ENCODE results near the gene MATK.

MATK gene

DNA sequence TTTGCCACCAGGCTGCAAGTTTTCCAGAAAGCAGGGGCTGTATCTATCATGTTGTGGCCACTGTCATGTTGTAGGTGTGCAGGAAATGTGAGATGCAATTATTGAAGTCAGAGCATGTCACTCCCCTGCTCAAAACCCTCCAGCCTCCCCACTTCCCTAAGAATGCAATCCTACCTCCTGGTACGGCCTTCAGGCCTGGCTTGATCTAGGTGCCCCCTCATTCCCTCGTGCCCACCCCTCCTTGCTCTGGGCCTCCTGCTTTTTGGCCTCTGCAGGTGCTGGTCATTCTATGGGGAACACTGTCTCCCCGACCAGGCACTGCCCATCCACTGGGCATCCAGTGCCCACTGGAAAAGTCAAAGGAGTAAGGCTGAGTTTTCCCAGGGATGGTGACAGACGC lies 28.5 kb upstream of the MATK start:
- DNase-seq: no peak

DNA sequence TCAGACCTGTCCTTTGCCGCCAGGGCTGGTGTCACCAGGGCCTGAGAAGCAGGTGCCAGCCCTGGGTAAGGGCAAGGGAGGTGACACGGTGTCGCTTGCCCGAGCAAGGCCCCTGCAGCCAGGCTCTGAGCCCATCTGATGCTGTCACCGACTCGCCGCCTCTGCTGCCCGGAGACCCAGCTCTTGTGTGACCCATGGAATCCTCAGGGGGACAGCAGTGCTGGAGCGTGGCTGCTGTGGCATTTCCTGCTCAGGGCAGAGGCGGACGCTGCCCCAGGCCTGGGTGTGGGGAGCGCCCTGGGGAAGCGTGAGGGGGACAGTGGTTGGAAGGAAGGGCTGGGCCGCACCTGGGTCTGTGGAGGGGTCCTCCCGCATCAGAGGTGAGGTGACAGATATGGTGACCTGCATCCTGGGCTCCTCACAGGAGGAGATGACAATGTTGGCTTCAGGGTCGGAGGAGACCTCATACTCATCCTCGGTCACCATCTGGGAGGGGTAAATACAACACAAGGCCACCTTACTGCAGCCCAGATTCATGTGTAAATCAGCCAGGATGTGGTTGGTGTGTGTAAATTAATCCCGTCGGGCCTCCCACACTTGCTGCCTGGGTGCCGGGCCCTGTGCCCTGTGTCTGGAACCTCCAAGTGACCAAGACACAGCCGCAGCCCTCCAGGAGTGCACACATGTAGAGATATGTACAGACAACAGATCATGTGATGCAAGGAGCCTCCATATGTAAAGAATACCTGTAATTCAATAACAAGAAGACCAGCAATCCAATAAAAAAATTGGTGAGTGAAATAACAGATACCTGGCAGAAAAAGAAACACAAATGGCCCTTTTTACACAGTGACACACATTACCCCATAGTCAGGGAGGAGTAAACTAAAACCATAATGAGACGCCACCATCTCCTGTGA lies 27.6 kb upstream of the MATK start:
- no peak for DNase-seq

DNA sequence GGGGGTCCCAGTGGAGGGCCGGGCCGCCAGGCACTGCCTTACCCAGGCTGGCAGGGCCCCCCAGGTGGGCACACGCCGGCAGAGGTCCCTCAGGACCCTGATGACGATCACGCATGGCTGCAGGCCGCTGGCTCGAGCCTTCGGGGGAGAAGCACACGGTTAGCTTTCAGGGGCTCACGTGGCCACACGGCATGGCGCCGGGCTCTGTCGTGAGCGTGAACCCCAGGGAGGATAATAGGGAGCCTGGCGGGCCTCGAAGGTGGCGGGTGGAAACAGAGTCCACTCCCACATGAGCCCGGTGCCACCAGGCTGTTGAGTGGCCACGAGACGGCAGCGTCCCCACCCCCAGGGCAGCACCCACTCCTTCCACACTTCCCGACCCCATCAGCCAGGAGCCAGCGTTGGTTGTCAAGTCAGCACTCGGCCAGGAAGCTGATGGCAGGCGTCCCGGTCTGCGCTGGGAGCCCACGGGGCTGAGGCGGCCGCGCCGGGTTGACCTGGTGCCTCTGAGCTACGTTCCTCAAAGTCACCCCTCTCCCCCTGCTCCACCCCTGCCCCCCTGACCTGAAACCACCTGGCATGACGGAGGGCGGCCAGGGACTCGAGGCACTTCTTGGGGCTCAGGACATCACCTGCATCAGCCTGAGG lies 24.7 kb upstream of the MATK start:
- no peak for DNase-seq

DNA sequence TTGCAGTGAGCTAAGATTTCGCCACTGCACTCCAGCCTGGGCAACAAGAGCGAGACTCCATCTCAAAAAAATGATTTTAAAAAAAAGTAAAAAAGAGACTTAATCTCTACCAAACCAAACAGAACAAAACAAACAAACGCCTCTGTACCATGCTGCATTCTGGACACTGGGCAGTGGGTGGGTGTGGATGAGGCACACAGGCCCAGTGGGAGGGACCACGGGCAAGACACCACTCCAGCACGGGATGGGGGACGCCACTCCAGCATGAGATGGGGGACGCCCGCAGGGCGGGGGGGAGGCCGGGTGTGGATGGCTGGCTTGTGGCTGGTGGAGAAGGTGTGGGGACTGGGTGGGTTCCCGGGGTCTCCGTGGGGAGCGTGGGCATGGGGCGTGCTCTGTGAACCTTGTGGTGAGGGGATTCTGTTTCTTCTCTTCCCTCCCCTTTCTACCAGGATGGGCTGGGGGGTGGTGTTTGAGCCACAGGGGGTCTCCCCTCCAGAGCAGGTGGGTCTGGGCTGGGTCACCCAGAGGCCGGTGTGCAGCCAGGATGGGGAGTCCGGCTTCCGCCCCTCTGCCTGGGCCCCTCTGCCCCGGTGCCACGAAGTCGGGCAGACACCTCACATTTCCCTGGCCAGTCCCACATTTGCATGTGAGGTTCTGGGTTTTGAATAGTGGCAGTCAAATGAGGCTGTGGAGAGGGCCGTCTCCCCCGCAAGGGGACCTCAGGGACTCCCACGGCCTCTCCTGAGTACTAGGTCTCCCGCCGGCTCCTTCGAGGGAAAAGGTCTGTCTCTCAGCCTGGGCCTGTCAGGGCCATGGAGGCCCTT lies 23.9 kb upstream of the MATK start:
- DNase-seq: no peak

DNA sequence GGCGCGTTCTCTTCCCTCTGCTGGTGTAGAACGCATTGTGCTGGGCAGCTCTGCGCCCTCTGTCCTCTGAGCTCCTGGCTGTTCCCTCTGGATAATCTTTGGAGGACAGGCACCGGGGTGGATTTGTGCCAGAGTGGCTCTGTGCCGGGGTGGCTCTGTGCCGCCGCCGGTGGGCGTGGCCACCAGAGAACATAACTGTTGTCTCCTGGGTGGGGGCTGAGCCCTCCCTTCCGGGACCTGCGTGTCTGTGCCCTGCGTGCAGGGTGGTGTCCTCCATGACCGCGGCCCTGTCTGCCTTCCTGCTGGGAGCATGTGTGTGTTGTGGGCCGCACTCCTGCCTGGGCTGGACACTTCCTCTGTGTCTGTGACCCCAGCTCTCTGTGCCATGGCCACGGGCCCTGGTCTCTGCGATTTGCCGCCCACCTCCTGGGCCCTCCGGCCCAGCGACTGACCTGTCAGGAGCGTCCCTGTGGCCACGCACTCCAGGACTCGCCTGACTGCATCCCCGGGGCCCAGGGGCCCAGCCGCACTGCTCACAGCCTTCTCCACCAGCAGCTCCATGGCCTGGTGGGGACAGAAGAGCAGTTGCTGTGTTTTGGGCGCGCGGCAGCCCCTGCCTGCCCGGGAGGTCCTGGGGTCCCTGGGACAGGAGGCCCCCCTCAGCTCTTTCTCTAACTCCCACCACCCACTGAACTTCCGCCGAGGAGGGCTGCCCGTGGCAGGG lies 22.4 kb upstream of the MATK start:
- DNase-seq: no peak

DNA sequence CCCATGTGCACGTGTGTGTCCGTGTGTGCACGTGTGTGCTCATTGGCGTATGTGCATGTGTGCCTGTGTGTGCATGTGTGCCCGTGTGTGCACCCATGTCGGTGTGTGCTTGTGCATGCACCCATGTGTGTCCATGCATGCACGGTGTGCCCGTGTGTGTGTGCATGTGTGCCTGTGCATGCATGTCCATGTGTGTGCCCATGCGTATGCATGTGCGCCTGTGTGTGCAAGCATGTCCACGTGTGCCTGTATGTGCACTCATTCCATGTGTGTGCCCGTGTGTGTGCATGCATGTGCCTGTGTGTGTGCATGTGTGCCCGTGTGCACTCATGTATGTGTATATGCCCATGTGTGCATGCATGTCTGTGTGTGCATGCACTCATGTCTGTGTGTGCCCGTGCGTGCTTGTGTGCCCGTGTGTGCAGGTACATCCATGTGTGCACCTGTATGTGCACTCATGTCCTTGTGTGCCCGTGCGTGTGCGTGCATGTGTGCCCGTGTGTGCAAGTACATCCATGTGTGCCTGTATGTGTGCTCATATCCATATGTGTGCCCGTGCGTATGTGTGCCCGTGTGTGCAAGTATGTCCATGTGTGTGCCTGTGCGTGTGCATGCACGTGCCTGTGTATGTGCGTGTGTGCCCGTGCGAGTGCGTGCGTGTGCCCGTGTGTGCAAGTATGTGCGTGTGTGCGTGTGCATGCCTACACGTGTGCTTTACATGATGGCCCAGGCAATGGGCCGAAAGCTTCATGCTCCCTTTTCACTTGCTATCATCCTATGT lies 21.6 kb upstream of the MATK start:
- DNase-seq: no peak

DNA sequence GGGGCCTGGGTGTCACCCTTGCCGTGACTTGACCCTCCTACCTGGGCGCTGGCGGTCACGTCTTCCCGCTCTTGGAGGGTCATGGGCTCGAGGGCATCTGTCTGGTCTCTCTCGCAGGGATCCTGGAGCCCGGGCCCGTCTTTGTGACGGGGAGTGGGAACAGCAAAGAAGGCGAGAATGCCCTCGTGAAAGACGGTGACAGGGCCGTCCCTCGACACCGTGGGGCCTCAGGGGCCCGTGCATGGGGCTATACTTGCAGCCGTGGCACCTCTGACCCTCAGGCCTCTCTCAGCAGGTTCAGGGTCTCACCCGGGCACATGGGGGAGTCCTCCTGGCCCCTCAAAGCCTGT lies 20.9 kb upstream of the MATK start:
- no peak for DNase-seq

DNA sequence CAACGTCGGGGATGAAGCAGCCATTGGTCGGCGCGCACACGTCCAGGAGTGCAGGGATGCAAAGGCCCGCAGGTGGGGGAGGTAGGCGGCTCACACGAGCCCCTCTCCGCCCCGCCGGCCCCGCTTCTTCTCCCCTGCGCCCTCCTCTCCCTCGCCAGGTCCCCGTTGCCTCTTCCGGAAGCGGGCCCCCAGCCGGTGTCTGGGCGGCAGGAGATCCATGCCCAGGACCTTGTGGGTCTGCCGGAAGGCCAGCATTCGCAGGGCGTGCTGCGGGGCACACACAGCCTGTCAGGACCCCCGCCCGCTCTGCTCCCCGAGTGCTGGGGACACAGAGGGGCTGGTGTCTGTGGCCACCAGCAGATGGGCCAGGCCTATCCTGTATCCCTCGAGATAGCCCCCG lies 19.7 kb upstream of the MATK start:
- no peak for DNase-seq

DNA sequence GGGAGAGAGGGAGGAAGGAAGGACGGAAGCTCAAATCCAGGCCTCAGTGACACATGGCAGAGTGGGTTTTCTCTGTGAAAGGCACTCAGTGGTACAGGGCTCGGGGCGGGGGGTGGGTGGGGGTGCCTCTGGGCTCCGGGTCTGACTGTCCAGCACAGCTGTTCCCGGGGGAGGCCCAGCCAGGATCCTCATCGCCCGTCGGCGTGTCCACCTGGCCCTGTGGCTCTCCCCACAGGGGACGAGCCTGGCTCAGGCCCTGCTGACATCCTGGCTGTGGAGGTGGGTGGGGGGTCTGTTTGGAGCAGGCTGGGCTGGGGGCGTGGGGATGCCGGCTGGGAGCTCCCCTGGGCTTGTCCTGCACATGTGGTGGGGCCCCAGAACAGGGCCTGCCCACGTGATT lies 18.2 kb upstream of the MATK start:
- DNase-seq: no peak

DNA sequence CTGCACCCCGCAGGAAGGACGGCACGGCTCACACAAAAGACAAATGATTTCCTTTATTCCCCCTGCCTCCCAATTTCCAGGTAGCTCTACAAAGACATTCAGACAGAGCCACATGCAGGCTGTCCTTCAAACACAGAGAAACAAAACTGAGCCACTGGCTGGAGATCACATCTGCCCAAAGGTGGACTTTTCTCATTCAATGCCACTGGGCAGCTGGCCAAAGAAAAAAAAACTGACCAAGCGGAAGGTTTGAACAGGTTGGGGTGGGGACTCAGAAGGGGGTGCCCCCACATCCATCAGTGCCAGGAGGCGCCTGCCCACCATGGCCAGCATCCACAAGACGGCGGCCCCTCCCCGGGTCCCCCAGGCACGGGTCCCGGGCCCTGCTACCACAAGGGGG lies 17.8 kb upstream of the MATK start:
- no peak for DNase-seq

DNA sequence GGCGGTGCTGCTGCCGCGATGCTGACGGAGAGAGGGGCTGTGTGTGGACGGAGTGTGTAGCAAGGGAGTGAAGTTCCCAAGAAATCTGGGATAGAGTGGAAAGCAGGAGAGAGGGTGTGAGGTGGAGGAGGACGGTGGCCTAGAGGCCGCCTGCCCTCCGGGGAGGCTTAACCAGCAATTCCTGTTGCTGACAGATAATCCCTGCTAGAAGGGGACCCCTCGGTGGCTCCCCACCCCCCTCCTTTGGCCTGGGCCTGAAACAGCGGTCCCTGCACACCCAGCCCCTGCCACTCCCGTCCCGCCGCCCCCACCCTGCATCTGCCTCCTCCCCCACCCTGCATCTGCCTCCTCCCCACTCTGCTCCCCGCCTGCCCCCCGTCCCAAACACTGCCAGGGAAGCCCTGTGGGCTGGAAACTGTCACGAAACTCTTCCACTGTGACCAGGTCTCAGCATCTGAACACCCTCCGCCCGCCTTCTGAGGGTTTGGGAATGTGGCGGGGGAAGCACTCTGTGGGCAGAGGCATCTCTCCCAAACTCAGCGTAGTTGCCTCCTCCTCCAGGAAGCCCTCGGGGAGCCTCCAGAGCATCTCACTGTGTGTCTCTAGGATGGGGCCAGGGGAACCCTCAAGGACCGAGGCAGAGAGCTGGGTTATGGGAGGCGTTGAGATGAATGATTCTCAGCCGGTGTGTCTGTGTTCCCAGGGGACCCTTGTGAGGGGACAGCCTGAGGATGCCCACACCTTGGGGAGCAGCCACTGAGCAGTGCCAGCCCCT lies 17.1 kb upstream of the MATK start:
- no peak for DNase-seq

DNA sequence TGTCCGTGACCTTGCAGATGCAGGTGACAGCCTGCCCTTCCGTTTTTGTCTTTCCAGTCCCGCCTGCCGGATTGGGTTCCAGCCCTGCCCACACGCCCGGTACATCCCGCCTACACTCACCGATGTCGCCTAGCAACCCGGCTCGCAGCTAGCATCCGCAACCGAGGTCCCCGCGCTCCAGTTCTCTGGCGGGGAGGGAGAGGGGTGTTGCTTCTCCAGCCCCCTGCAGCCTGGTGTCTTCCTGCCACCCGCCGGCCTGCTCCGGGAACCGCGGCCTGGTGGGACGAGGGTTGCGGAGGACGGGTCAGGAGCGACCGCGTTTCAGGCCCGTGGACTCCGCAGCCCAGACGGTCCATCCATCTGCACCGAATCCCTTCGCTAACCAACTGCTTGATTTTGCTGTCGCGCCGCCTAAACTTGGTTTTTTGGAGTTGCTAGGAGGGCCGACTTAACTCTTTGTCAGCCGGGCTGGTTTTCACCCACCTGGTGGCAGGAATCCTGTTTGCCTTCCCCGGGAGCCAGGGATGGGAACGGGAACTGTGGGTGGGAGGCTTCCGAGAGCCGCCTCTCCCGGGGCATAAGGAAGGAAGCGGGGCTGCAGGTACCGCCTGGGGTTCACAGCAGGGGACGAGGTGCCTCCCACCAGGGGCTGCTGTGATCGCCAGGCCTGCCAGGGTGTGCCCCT lies 15.4 kb upstream of the MATK start:
- peak; percentile 61 for DNase-seq

DNA sequence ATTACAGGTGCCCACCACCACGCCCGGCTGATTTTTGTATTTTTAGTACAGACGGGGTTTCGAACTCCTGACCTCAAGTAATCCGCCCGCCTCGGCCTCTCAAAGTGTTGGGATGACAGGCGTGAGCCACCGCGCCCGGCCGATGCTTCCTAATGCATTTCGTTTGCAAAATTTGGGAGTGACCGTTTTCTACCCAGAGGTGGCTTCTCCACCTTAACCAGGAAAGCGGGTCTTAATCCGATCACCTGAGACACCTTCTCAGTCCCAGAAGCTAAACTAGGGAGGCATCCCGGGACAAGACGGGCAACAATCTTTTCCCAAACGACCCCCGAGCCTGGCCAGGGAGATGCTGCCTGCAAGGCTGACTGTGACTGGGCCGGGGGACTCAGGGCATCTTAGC lies 14.8 kb upstream of the MATK start:
- no peak for DNase-seq

DNA sequence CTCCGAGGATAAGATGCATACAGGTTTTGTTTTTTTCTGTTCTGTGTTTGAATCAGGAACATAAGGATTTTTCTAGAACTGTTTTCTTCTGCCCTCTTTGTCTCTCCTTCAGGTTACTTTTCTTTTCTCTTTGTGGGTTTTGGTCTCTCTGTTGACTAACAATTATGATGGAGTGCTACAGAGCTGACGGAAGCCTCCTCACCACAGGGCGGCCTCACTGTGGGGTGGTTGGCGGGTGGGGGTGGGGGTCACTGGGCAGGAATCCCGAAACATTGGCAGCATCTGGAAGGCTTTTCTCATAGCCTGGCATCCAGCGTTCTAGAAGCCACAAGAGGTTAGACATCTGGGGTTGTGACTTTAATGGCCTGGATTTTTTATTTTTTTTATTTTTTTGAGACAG lies 12.0 kb upstream of the MATK start:
- DNase-seq: no peak

DNA sequence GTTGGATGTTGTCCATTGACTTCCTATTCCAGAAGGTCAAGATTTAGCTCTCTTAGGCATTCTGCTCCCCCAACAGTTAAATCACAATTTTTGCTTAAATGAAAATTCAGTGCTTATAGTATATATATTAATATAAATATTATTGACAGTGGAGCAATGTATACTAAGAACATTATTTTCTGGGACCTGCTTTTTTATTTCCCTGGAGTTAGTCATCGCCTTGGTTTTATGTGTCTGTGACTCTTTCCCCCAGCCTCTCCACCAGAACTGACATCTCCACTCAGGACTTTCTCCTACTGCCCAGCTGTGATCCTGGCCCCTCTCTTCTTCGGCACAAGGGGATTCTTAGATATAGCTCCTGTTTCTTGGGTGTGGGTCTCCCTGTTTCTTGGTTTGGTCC lies 10.2 kb upstream of the MATK start:
- DNase-seq: no peak

DNA sequence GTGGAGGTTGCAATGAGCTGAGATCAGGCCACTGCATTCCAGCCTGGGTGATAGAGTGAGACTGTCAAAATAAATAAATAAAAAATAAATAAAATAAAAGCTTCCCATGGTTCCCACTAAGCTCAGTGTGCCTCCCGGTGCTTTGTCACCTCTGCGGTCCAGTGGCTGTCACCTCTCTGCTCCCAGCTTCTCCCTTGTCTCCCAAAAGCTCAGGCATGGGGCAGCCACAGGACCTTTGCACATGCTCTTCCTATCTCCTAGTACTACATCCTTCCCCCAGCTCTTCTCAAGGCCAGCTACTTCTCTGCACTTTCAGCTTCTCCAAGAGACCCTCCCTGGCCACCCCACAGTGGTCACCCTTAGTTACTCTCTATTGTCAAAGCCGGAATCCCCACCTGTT lies 7.6 kb upstream of the MATK start:
- DNase-seq: no peak

DNA sequence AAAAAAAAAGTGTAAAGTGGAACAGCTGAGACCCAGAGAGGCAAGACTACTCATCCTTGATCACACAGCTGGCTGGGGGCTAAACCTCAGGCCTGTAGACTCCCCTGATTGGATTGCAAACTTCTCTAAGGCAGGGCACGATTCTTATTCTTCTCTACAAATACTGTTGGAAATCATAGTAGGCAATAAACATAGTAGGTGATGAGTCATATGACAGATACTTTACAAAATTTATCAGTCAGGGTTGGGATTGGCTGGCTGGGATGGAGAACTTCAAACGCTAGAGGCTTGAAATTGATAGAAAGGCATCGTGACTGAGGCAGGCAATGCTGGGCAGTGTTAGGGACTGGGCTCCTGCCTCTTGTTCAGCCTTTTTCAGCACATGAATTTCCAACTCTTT lies 5.9 kb upstream of the MATK start:
- no peak for DNase-seq

DNA sequence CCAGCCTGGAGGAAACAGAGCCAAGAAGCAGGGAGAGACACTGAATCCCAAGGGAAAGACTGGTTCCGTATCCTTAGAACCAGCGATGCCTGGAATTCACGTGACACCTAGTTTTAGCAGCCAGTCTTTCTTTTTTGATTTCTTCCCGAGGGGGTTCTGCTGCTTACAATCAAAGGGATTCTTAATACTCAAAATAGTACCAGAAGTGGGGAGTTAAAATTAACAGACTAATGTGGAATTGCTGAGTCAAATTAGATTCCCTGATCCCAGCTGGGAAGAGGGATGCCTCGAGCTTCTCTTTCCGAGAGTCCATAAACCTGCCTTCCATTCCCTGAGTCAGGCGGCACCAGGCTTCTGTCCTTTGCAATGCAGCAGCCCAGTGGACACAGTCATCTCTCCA lies 4.8 kb upstream of the MATK start:
- DNase-seq: no peak

DNA sequence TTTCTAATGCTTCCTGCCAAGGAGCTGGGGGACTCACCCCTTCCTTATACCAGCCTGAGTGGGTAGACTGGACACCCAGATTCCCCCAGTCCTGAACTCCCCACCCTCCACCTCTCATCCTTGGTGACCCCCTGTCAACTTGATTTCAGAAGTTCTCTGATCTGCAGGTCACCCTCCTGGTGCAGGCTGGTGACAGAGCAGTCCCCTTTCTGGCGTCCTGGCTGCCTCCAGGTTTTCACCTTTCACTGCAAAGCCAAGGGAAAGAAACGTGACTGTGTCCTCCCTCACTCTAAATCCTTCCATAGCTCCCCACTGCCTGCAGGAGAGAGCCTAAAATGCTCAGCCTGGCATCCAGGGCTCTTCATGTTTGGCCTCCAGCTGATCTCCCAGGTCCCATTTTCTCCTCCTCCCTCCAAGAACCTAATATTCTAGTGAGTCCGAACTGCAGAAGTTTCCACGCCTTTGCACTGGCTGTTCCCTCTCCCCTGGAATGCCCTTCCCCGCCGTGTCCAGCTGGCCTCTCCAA lies 4.1 kb upstream of the MATK start:
- no peak for DNase-seq

DNA sequence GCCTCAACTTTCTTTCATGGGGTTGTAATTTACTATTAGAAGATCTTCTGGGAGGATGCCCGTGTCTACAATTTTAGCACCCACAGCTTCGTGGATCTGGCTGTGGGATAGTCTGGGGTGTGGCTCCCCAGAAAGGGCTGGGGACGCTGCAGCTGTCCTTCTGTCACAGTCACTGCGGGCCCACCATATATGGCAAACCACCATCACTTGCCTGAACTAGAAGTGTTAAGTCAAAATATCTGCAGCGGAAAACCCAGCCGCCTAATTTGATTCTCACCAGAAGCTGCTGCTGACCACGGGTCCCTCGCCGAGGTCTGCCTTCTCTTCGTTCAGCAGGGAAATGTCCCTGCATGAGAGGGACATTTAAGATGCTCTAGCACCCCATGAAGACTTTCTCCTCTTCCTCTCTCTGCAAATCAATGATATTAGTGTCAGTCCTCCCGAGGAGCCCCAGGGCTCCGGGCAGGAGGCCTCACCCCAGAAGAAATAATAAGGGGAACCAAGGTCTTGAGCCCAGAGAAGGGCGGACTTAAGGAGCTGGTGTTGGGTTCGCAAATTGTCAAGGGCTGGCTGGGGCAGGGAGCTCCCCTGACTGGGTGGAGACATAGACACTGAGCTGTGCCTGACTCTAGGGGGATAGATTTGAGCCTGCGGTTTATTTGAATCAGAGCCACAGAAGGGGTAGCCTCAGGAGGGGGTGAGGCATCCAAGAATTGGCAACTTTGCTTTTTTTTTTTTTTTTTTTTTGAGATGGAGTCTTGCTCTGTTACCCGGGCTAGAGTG lies 3.0 kb upstream of the MATK start:
- no peak for DNase-seq
